Left lung (tissue), 10 donors: ENCODE results near the gene FA2H. TPM values are rescaled to one million over a fixed set of nuclear protein-coding genes. Genes with fewer than 3 reads are reported as not detected.

ENCODE experiments used
- ATAC-seq: fragments of 200-7000 bp; cut with Tn5 transposase; one replicate; pipeline ENCODE4 v1.9.1; 2020; ENCODE audit warnings: moderate library complexity
- DNase-seq, 4 donors: peaks; one replicate each; pipeline ENCODE4 v3.0.0-alpha.2; 2013 to 2020
- H3K27ac ChIP-seq, 2 donors: fragments of 200-600 bp; sonication (generic) in 1 of 2; one replicate each; pipeline versions ENCODE4 v1.5.0 to v1.8.0; 2020 to 2021
- H3K27me3 ChIP-seq, 2 donors: fragments of 200-600 bp; sonication (generic) in 1 of 2; one replicate each; pipeline versions ENCODE4 v1.5.0 to v1.8.0; 2020 to 2021
- H3K36me3 ChIP-seq, 2 donors: fragments of 200-600 bp; sonication (generic) in 1 of 2; one replicate each; pipeline versions ENCODE4 v1.5.0 to v1.8.0; 2020 to 2021
- H3K4me1 ChIP-seq, 2 donors: fragments of 200-600 bp; one replicate each; pipeline ENCODE4 v1.8.0; 2021
- H3K4me3 ChIP-seq, 2 donors: fragments of 200-600 bp; sonication (generic) in 1 of 2; one replicate each; pipeline versions ENCODE4 v1.5.0 to v1.8.0; 2020 to 2021; ENCODE audit warnings: mild to moderate bottlenecking in 1 of 2
- H3K9me3 ChIP-seq, 2 donors: fragments of 200-600 bp; sonication (generic) in 1 of 2; one replicate each; pipeline versions ENCODE4 v1.5.0 to v1.8.0; 2020 to 2021
- CTCF ChIP-seq, 2 donors: fragments of 200-600 bp; sonication (generic) in 1 of 2; IDR thresholded peaks; one replicate each; pipeline versions ENCODE4 v1.5.0 to v1.8.0; 2021; ENCODE audit warnings: antibody characterized with exemption in 2 of 2
- intact Hi-C, 2 donors: fragments of 100-400 bp; cut with DNase I; formaldehyde crosslinking; loops; one replicate each; pipeline versions ENCODE4 v1.11.2 to v1.14.2; 2022
- polyA plus RNA-seq, 6 donors: library from polyadenylated mRNA; unstranded; fragments of 120-200 nt; gene quantifications; one replicate each; pipeline ENCODE4 v1.2.1, GENCODE V29; 2013; ENCODE audit not compliant: insufficient read length in 6 of 6
- total RNA-seq, 2 donors: library from RNA; stranded (reverse); fragmentation: NEBNext Ultra II Directional; extraction: Animal tissue kit (Norgen Biotek cat#: 25700); gene quantifications; one replicate each; pipeline ENCODE4 v1.2.1, GENCODE V29; 2021
- donor health status: DM: no; HTN: yes; CAD: no.
- donor health status: DM: no; HTN: no; CAD: no.

The FA2H gene
- total and polyA plus RNA-seq, 8 donors: 3.3 to 7.3 (median 5.6) TPM

- H3K4me3 ChIP-seq: no peak overlapping the region
- no peak overlapping the region for H3K27ac ChIP-seq
- no peak for ATAC-seq
- H3K4me1 ChIP-seq: no peaks in the 10 kb centered on the region
- no peak for DNase-seq
- intact Hi-C loops: no loop called here
- no peaks in the 10 kb centered on the region for H3K9me3 ChIP-seq
- H3K27me3 ChIP-seq: no peaks in the 10 kb centered on the region
- no peaks in the 10 kb centered on the region for H3K36me3 ChIP-seq
- TF ChIP-seq CTCF (IDR thresholded peaks at IDR 0.05): no peak
Measured at GRCh38 chr16:74738816-74739215, 35.8 kb downstream of the FA2H start.

- Histone ChIP-seq H3K27me3 (no peaks in the 10 kb centered on the region), H3K4me3 (no peak overlapping the region), H3K9me3 (no peaks in the 10 kb centered on the region), H3K36me3 (no peaks in the 10 kb centered on the region), H3K4me1 (no peaks in the 10 kb centered on the region), H3K27ac (no peak overlapping the region)
- TF ChIP-seq CTCF (IDR thresholded peaks at IDR 0.05): no peak
- intact Hi-C loops: no loop called here
- no peak for ATAC-seq
- DNase-seq: peak in 1 of 4 donors; percentile 61
Measured at GRCh38 chr16:74738113-74738541, 36.5 kb downstream of the FA2H start.

- Histone ChIP-seq H3K4me1 (no peaks in the 10 kb centered on the region), H3K27ac (no peak overlapping the region), H3K9me3 (no peaks in the 10 kb centered on the region), H3K27me3 (no peaks in the 10 kb centered on the region), H3K36me3 (no peaks in the 10 kb centered on the region), H3K4me3 (no peak overlapping the region)
- no peak for DNase-seq
- ATAC-seq: no peak
- TF ChIP-seq CTCF (IDR thresholded peaks at IDR 0.05): no peak
- intact Hi-C loops: no loop called here
Measured at GRCh38 chr16:74737521-74737920, 37.1 kb downstream of the FA2H start.

- Histone ChIP-seq H3K36me3 (no peaks in the 10 kb centered on the region), H3K4me1 (no peaks in the 10 kb centered on the region), H3K27ac (no peak overlapping the region), H3K4me3 (no peak overlapping the region), H3K27me3 (no peaks in the 10 kb centered on the region), H3K9me3 (no peaks in the 10 kb centered on the region)
- no peak for TF ChIP-seq CTCF (IDR thresholded peaks at IDR 0.05)
- ATAC-seq (no peak), DNase-seq (no peak)
- intact Hi-C loops: no loop called here
Measured at GRCh38 chr16:74736531-74737157, 38.0 kb downstream of the FA2H start.

GRCh38 chr16:74735554-74735953 is 39.1 kb downstream of the FA2H start:
- DNase-seq: no peak
- no peak for ATAC-seq

More at GRCh38 chr16:74735554-74735953, 39.1 kb downstream of the FA2H start:
- intact Hi-C loops: no loop called here
- Histone ChIP-seq H3K4me1 (no peaks in the 10 kb centered on the region), H3K9me3 (no peaks in the 10 kb centered on the region), H3K36me3 (no peaks in the 10 kb centered on the region), H3K27me3 (no peaks in the 10 kb centered on the region), H3K27ac (no peak overlapping the region), H3K4me3 (no peak overlapping the region)
- no peak for TF ChIP-seq CTCF (IDR thresholded peaks at IDR 0.05)
